HUES6 (cell line): ENCODE measurements around the gene DAGLB.

ENCODE experiments used
- H3K27ac ChIP-seq: 2 replicates; pipeline ENCODE4 v1.7.0; 2013; ENCODE audit warnings: low read depth, mild to moderate bottlenecking, low read length, inconsistent platforms
- H3K27me3 ChIP-seq: 2 replicates; pipeline ENCODE4 v1.6.1; 2013; ENCODE audit warnings: low read length; ENCODE audit not compliant: control insufficient read depth, insufficient read depth
- H3K36me3 ChIP-seq: 2 replicates; pipeline ENCODE4 v1.6.1; 2013; ENCODE audit warnings: low read length; ENCODE audit not compliant: control insufficient read depth, insufficient read depth
- H3K4me1 ChIP-seq: 2 replicates; pipeline ENCODE4 v1.6.1; 2013; ENCODE audit warnings: low read length; ENCODE audit not compliant: control insufficient read depth, insufficient read depth
- H3K4me3 ChIP-seq: 2 replicates; pipeline ENCODE4 v1.5.1; 2013; ENCODE audit warnings: low read depth, low read length
- H3K9ac ChIP-seq: one replicate; pipeline ENCODE4 v1.6.1; 2013; ENCODE audit warnings: mild to moderate bottlenecking, low read length
- H3K9me3 ChIP-seq: 2 replicates; pipeline ENCODE4 v1.6.1; 2013; ENCODE audit warnings: low read depth, low read length; ENCODE audit not compliant: control insufficient read depth, insufficient read depth

DAGLB gene

DNA sequence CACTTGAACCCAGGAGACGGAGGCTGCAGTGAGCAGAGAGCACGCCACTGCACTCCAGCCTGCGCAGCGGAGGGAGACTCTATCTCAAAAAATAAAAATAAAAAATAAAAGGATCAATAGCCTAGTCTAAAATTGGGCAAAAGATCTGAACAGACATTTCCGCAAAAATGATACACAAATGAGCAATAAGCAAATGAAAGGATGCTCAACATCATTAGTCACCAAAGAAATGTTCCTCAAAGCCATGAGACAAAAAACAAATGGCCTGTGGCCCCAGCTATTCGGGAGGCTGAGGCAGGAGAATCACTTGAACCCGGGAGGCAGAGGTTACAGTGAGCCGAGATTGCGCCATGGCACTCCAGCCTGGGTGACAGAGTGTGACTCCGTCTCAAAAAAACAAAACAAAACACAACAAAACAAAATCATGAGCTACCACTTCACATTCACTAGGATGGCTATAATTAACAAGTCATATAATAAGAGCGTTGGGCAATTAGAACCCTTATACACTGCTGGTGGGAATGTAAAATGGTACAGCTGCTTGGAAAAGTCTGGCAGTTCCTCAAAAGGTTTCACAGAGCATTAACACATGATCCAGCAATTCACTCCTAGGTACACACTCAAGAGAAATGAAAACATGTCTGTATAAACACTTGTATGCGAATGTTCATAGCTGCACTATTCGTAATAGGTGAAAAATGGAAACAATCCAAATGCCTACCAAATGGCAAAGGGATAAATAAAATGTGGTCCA lies 3.1 kb downstream of the DAGLB start:
- Histone ChIP-seq H3K4me3 (no peak overlapping the region), H3K9me3 (no peaks in the 10 kb centered on the region), H3K27ac (no peak overlapping the region), H3K4me1 (0 out of 2 replicates have a peak, but pooled peaks cover 4% of the 10 kb centered on the region), H3K9ac (no peak overlapping the region), H3K27me3 (no peaks in the 10 kb centered on the region), H3K36me3 (peaks cover 47% of the 10 kb centered on the region)

DNA sequence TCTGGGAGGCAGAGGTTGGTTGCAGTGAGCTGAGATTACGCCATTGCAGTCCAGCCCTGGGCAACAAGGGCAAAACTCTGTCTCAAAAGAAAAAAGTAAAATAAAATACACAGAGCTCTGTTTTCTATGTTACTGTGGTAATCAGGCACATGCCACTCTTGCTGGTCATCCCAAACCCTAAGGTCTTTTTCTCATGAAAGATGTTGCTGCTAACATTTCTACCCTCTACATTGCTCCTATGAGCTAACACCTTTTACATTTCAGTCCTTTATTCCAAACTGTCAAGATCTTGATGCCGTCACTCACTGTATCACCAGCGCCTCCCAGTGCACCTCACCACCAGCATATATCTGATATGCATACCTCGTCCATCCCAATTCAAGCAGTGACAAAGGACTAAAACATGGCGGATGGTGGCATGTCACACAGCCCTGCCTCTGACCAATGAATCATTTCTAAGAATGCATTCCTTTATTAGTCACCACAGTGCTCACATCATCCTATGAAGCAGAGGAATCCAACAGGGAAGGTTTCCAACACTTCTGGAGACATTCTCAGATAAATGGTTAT lies 4.3 kb downstream of the DAGLB start:
- Histone ChIP-seq H3K27me3 (no peaks in the 10 kb centered on the region), H3K4me3 (no peak overlapping the region), H3K4me1 (peaks cover 4% of the 10 kb centered on the region; the same call in 1 of the 2 replicates), H3K9ac (no peak overlapping the region), H3K9me3 (no peaks in the 10 kb centered on the region), H3K27ac (no peak overlapping the region), H3K36me3 (peaks cover 53% of the 10 kb centered on the region)

DNA sequence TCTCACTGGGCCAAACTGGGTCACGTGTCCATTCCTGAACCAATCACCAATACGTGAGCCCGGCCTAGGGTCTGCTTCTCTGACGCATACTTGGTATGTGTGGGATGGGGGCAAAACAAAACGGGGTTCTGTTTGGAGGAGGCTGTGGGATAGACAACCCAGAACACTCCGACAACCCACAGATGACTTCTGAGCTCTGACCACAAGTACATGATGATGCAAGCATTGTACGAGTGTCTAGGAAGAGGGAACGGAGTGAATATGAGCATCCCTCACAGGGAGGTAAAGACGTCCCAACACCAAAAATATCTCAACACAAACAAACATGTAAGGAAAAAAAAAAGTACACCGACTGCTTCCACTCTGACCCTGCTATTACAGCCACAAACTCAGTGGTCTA lies 5.6 kb downstream of the DAGLB start:
- no peak overlapping the region for H3K27ac ChIP-seq
- H3K4me3 ChIP-seq: no peak overlapping the region
- peaks cover 54% of the 10 kb centered on the region for H3K36me3 ChIP-seq
- H3K9me3 ChIP-seq: no peaks in the 10 kb centered on the region
- no peaks in the 10 kb centered on the region for H3K27me3 ChIP-seq
- no peak overlapping the region for H3K9ac ChIP-seq
- peaks cover 4% of the 10 kb centered on the region; the same call in 1 of the 2 replicates for H3K4me1 ChIP-seq

DNA sequence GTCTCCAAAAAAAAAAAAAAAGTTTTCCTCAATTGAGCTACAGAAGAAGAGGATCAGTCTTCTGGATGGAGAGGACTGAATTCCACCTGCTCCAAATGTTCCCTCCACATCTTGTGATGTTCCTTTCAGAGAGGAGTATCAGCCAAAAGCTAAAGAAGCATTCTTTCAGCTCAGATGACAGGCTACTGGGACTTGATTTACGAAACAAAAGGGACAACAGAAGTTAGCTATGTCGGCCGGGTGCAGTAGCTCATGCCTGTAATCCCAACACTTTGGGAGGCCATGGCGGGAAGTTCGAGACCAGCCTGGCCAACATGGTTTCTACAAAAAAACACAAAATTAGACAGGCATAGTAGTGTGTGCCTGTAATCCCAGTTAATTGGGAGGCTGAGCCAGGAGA lies 7.4 kb downstream of the DAGLB start:
- Histone ChIP-seq H3K36me3 (peaks cover 49% of the 10 kb centered on the region), H3K9me3 (no peaks in the 10 kb centered on the region), H3K4me1 (peaks cover 6% of the 10 kb centered on the region; the same call in 1 of the 2 replicates), H3K4me3 (no peak overlapping the region), H3K27me3 (no peaks in the 10 kb centered on the region), H3K9ac (no peak overlapping the region), H3K27ac (no peak overlapping the region)

DNA sequence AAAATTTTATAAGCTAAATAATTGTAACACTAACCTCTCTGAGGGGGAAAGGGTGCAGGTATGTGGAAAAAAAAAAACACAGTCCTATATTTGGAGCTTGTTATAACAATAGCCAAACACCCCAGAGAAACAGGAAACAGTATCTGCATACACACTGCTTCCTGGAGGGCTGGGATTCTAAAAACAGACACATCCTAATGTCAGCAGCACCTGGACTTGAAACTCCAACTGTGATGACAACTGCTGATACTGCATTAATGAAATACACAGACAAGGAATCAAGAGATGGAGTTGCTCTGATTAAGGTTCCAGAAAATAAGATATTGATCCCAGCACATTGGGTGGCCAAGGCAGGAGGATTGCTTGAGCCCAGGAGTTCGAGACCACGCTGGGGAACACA lies 9.3 kb downstream of the DAGLB start:
- H3K27ac ChIP-seq: no peak overlapping the region
- H3K4me1 ChIP-seq: peaks cover 6% of the 10 kb centered on the region; the same call in 1 of the 2 replicates
- peaks cover 47% of the 10 kb centered on the region for H3K36me3 ChIP-seq
- no peak overlapping the region for H3K4me3 ChIP-seq
- no peaks in the 10 kb centered on the region for H3K9me3 ChIP-seq
- H3K27me3 ChIP-seq: no peaks in the 10 kb centered on the region
- no peak overlapping the region for H3K9ac ChIP-seq

DNA sequence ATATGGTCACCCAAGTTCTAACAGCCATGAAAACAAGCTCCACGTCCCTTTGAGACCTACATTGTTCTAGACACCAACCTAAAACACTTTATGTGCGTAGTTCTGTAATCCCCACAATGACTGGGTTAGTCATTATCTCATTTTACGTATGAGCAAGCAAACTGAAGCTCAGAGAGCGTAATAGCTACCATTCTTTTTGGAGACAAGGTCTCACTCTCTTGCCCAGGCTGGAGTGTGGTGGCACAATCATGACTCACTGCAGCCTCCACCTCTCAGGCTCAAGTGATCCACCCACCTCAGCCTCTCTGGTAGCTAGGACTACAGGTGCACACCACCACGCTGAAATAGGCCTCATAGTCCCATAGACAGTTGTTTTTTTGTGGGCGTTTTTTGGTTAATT lies 10.5 kb downstream of the DAGLB start:
- H3K27ac ChIP-seq: no peak overlapping the region
- H3K4me3 ChIP-seq: no peak overlapping the region
- H3K36me3 ChIP-seq: peaks cover 47% of the 10 kb centered on the region
- no peaks in the 10 kb centered on the region for H3K27me3 ChIP-seq
- H3K9me3 ChIP-seq: no peaks in the 10 kb centered on the region
- H3K4me1 ChIP-seq: peaks cover 6% of the 10 kb centered on the region; the same call in 1 of the 2 replicates
- H3K9ac ChIP-seq: no peak overlapping the region

DNA sequence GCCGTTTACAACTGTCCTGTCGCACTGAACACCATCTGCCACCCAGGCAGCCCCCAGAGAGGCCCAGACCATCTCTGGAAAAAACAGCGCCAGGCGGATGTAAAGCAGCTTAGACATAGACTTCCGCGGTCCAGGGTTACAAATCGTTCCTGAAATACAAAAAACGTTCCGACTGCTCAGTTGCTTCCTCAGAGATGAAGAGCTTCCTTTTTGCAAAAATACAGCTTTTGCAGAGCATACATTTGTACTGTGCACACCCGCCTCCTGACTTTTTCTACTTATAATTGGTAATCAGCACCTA lies 11.4 kb downstream of the DAGLB start:
- no peak overlapping the region for H3K9ac ChIP-seq
- no peak overlapping the region for H3K27ac ChIP-seq
- peaks cover 45% of the 10 kb centered on the region for H3K36me3 ChIP-seq
- H3K27me3 ChIP-seq: no peaks in the 10 kb centered on the region
- H3K4me3 ChIP-seq: no peak overlapping the region
- no peaks in the 10 kb centered on the region for H3K9me3 ChIP-seq
- peaks cover 6% of the 10 kb centered on the region; the same call in 1 of the 2 replicates for H3K4me1 ChIP-seq

DNA sequence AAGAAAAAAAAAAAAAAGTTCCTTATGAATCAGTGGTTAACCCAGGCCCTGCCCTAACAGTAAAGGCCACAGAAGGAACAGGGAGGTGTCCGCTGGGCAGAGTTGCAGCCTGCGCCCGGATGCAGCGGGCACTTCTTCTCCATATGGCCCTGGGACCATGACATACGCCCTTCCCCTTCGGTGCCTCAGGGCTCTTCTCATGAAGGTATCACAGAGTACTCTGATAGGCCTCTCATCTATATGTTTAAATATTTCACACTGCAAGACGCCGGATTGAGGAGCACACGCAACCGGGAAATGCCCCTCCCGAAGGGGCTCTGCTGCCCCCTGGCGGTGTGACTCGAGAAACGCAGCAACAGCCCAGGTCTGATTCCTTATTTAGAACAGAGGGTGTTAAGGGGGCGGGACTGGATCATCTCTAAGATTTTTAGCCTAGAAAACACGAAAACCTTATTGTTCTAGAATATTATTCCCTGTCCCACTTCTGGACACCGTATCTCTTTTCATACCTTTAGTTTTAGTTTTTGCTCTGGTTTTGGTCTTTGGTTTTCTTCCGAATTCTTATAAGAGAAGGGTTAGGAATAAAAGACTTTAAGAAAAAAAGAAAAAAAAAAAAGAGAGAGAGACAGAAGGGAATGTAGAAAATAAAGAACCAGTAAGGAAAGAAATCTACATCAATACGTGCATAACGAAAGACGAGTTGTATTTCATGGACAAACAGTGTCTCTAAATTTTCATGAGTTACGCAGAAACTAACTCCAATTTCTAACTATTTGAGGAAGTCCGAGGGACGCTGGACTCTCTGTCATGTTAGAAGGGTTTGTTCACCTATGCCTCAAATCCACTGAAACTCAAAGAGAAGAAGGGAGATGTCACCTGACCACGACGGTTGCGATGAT lies 12.0 kb downstream of the DAGLB start:
- Histone ChIP-seq H3K9me3 (no peaks in the 10 kb centered on the region), H3K27me3 (no peaks in the 10 kb centered on the region), H3K27ac (no peak overlapping the region), H3K36me3 (peaks cover 51% of the 10 kb centered on the region), H3K9ac (no peak overlapping the region), H3K4me3 (no peak overlapping the region), H3K4me1 (peaks cover 6% of the 10 kb centered on the region; the same call in 1 of the 2 replicates)

DNA sequence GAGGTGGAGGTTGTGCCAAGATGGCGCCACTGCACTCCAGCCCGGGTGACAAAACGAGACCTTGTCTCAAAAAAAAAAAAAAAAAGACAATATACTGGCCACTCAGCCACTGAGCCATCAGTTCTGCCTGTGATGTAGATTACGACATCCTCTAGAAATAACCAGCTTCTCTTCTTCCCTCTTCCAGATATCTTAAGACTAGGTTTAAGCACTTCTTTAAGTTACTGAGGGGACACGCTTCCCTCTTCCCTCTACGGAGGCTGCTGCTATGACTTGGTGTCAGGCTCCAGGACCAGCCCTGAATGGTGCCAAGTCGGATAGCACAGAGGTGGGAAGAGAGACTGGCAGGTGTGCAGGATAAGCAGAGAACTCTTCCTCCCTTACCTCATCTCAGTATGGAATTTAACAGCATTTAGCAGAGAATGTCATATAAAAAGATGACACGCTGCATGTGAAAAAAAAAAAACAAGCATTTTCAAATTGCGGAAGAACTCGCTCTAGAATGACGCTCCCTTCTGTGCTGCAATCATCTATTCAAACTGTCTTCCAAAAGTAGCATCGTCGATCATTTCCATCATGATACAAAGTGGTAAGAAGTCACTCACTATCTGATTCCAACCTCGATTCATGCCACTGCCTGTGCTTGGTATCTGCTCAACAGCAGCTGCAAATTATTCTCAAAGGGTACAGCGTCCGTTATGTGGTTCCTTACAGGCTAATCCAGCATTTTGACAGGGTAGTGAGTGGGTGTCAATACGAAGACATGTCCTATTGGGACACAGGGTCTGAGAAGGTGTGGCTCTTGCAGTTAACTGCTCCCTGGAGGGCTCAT lies 13.8 kb downstream of the DAGLB start:
- no peaks in the 10 kb centered on the region for H3K27me3 ChIP-seq
- no peak overlapping the region for H3K9ac ChIP-seq
- H3K9me3 ChIP-seq: no peaks in the 10 kb centered on the region
- peaks cover 53% of the 10 kb centered on the region for H3K36me3 ChIP-seq
- H3K27ac ChIP-seq: no peak overlapping the region
- H3K4me1 ChIP-seq: peaks cover 2% of the 10 kb centered on the region; the same call in 1 of the 2 replicates
- no peak overlapping the region for H3K4me3 ChIP-seq

DNA sequence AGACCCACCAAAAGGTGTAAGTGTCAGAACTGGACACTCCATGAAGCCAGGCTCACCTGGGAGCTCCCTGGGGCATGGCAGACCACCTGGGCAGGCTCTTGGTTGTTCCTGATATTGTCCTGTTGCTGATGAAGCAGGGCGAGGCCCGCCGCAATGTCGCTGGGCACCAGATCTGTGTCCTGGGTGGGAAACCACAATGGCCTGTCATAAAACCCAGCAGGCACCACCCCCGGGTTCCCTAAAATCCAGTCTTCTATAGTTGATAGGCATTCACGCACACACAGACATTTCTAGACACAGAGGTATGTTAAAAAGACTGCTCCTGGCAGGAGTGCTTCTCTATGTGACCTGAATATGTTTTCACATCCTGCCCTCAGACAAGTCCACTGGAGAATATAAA lies 15.0 kb downstream of the DAGLB start:
- H3K9ac ChIP-seq: no peak overlapping the region
- H3K27me3 ChIP-seq: no peaks in the 10 kb centered on the region
- no peaks in the 10 kb centered on the region for H3K9me3 ChIP-seq
- 0 out of 2 replicates have a peak, but pooled peaks cover 2% of the 10 kb centered on the region for H3K4me1 ChIP-seq
- H3K4me3 ChIP-seq: no peak overlapping the region
- no peak overlapping the region for H3K27ac ChIP-seq
- H3K36me3 ChIP-seq: peaks cover 62% of the 10 kb centered on the region
